GM12873 (cell line): Measurements from ENCODE around the gene ANO2.

ENCODE experiments used
- CTCF ChIP-seq: IDR thresholded peaks from 2 replicates; pipeline ENCODE4 v1.5.1; 2012; ENCODE audit warnings: low read depth, mild to moderate bottlenecking, moderate library complexity, low read length, control low read depth; ENCODE audit not compliant: insufficient read depth; ENCODE audit errors: missing control alignments

Gene ANO2

GRCh38 chr12:5588591-5588990, 356.5 kb downstream of the ANO2 start:
- TF ChIP-seq CTCF: no peak

- no peak for TF ChIP-seq CTCF
Measured at GRCh38 chr12:5588176-5588575, 356.9 kb downstream of the ANO2 start.

GRCh38 chr12:5587711-5588121, 357.3 kb downstream of the ANO2 start:
- no peak for TF ChIP-seq CTCF

- no peak for TF ChIP-seq CTCF
Measured at GRCh38 chr12:5586201-5586600, 358.9 kb downstream of the ANO2 start.

GRCh38 chr12:5585178-5585577, 359.9 kb downstream of the ANO2 start:
- no peak for TF ChIP-seq CTCF

GRCh38 chr12:5584412-5585175, 360.5 kb downstream of the ANO2 start:
- no peak for TF ChIP-seq CTCF

- TF ChIP-seq CTCF: no peak
Measured at GRCh38 chr12:5582541-5582940, 362.5 kb downstream of the ANO2 start.
